ENCODE data around the gene GRAP.

Gene GRAP

DNA sequence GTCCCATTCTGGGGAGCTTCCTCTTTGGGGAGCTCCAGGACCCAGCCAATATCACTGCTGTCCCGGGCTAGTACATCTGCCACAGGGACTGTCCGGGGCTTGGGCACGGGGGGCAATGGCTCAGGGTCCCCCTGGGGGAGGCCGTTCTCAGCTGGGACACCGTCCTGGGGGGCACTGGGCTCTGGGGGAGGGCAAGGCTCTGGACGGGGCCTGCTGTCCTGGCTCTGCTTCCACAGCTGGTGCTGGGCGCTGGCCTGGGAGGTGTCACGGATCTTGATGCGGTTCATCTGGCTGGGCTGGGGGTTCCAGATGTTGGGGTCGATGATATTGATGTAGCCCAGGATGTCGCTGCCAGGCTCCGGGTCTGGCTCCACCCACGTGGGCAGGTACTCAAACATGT is 68.7 kb downstream of the GRAP start:
- Histone ChIP-seq H2AFZ (ENCODE audit: low read depth, low read length) (no peak overlapping the region), H3K4me1 (ENCODE audit: insufficient read depth, low read length) (no peaks in the 10 kb centered on the region), H3K79me2 (ENCODE audit: insufficient read depth, low read length) (no peaks in the 10 kb centered on the region), H3K36me3 (ENCODE audit: insufficient read depth, low read length) (no peaks in the 10 kb centered on the region), H3K27ac (ENCODE audit: low read length) (no peak overlapping the region), H3K27me3 (ENCODE audit: insufficient read depth, low read length, poor library complexity) (no peaks in the 10 kb centered on the region), H3K4me3 (ENCODE audit: low read depth in 1 of 2, low read length in 2 of 2) (no peak overlapping the region), H3K9ac (ENCODE audit: low read depth, low read length) (no peak overlapping the region), H3K4me2 (ENCODE audit: insufficient read depth, low read length) (no peak overlapping the region), H3K9me3 (ENCODE audit: insufficient read depth, low read length, severe bottlenecking) (no peaks in the 10 kb centered on the region), H4K20me1 (ENCODE audit: insufficient read depth, low read length) (peaks cover 7% of the 10 kb centered on the region)
- no peak for DNase-seq
- ATAC-seq (ENCODE audit: insufficient read depth, low read depth), result no peak
- TF ChIP-seq, protein P1, sequence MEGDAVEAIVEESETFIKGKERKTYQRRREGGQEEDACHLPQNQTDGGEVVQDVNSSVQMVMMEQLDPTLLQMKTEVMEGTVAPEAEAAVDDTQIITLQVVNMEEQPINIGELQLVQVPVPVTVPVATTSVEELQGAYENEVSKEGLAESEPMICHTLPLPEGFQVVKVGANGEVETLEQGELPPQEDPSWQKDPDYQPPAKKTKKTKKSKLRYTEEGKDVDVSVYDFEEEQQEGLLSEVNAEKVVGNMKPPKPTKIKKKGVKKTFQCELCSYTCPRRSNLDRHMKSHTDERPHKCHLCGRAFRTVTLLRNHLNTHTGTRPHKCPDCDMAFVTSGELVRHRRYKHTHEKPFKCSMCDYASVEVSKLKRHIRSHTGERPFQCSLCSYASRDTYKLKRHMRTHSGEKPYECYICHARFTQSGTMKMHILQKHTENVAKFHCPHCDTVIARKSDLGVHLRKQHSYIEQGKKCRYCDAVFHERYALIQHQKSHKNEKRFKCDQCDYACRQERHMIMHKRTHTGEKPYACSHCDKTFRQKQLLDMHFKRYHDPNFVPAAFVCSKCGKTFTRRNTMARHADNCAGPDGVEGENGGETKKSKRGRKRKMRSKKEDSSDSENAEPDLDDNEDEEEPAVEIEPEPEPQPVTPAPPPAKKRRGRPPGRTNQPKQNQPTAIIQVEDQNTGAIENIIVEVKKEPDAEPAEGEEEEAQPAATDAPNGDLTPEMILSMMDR (IDR thresholded peaks at IDR 0.05; ENCODE audit: borderline replicate concordance, extremely low read depth, low read length, poor library complexity, severe bottlenecking), result no peak
- no peak for TF ChIP-seq EZH2 (IDR thresholded peaks at IDR 0.05; ENCODE audit: borderline replicate concordance, low read depth, low read length, severe bottlenecking)

DNA sequence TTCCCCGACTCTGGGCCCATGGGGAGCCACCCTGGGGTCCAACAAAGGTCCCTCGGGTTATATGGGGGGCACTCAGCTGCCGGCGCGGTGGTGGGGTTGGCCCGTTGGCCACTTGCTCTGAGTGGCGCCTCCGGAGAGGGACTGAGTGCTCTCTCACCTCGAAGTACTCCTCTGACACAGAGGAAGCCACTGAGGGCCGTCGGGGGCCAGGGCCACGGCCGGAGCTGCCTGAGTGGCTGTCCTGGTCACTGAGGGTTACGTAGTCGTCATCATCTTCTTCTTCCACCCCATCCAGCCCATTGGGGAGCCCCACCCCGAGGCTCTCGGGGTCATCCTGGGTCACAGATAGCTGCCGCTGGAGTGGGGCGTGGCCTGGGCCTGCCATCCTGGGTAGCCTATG is 69.1 kb downstream of the GRAP start:
- DNase-seq (no peak), ATAC-seq (ENCODE audit: insufficient read depth, low read depth) (no peak)
- no peaks in the 10 kb centered on the region for H3K27me3 ChIP-seq (ENCODE audit: insufficient read depth, low read length, poor library complexity)
- H4K20me1 ChIP-seq (ENCODE audit: insufficient read depth, low read length), result peaks cover 11% of the 10 kb centered on the region
- no peak overlapping the region for H3K27ac ChIP-seq (ENCODE audit: low read length)
- H3K36me3 ChIP-seq (ENCODE audit: insufficient read depth, low read length), result no peaks in the 10 kb centered on the region
- no peaks in the 10 kb centered on the region for H3K79me2 ChIP-seq (ENCODE audit: insufficient read depth, low read length)
- TF ChIP-seq, protein P1 (IDR thresholded peaks at IDR 0.05; ENCODE audit: borderline replicate concordance, extremely low read depth, low read length, poor library complexity, severe bottlenecking), result no peak
- no peak for TF ChIP-seq EZH2 (IDR thresholded peaks at IDR 0.05; ENCODE audit: borderline replicate concordance, low read depth, low read length, severe bottlenecking)
- H3K9me3 ChIP-seq (ENCODE audit: insufficient read depth, low read length, severe bottlenecking), result no peaks in the 10 kb centered on the region
- no peak overlapping the region for H3K4me2 ChIP-seq (ENCODE audit: insufficient read depth, low read length)
- H3K9ac ChIP-seq (ENCODE audit: low read depth, low read length), result no peak overlapping the region
- H3K4me1 ChIP-seq (ENCODE audit: insufficient read depth, low read length), result no peaks in the 10 kb centered on the region
- no peak overlapping the region for H2AFZ ChIP-seq (ENCODE audit: low read depth, low read length)
- H3K4me3 ChIP-seq (ENCODE audit: low read depth in 1 of 2, low read length in 2 of 2), result no peak overlapping the region

DNA sequence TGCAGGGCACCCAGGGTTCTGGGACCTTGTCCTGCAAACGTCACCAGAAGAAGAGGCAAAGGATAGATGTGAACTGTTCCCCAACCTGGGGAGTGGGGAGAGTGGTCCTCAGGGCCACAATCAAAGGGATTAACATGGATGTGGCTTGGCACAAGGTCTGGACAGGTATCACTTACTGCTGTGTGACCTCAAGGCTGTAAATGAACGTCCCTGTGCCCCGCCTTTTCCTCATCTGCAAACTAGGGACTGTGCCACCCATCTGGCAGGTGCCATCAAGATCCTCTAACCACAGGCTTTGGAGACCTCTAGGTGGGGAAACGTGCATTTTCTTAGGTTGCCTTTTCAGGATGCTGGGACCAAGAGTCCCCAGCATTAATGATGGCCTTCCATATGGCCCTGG is 69.7 kb downstream of the GRAP start:
- Histone ChIP-seq H3K36me3 (ENCODE audit: insufficient read depth, low read length) (no peaks in the 10 kb centered on the region), H3K4me3 (ENCODE audit: low read depth in 1 of 2, low read length in 2 of 2) (no peak overlapping the region), H3K27ac (ENCODE audit: low read length) (no peak overlapping the region), H2AFZ (ENCODE audit: low read depth, low read length) (no peak overlapping the region), H3K4me1 (ENCODE audit: insufficient read depth, low read length) (no peaks in the 10 kb centered on the region), H3K9me3 (ENCODE audit: insufficient read depth, low read length, severe bottlenecking) (no peaks in the 10 kb centered on the region), H3K27me3 (ENCODE audit: insufficient read depth, low read length, poor library complexity) (no peaks in the 10 kb centered on the region), H4K20me1 (ENCODE audit: insufficient read depth, low read length) (peaks cover 11% of the 10 kb centered on the region), H3K4me2 (ENCODE audit: insufficient read depth, low read length) (no peak overlapping the region), H3K79me2 (ENCODE audit: insufficient read depth, low read length) (no peaks in the 10 kb centered on the region), H3K9ac (ENCODE audit: low read depth, low read length) (no peak overlapping the region)
- TF ChIP-seq, protein P1 (IDR thresholded peaks at IDR 0.05; ENCODE audit: borderline replicate concordance, extremely low read depth, low read length, poor library complexity, severe bottlenecking), result no peak
- no peak for TF ChIP-seq EZH2 (IDR thresholded peaks at IDR 0.05; ENCODE audit: borderline replicate concordance, low read depth, low read length, severe bottlenecking)
- DNase-seq, result no peak
- ATAC-seq (ENCODE audit: insufficient read depth, low read depth), result no peak

DNA sequence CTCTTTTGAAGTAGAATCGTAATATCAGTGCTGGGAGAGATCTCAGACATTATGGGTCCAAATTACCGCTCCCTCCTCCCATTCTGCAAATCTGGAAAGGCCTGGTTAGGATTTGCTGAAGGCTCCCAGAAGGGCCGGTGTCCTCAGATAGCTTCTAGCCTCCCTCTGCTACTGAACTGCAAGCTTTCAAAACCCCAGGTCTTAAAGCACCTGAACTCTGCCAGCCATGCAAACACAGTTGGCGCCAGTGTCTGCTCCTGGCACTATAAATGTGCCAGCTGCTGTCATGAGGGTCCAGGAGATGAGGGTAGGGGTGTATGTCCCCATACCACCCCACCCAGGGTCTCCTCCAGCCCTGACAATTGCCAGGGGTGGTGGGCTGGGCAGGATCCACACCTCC is 70.6 kb downstream of the GRAP start:
- Histone ChIP-seq H3K9ac (ENCODE audit: low read depth, low read length) (no peak overlapping the region), H3K4me2 (ENCODE audit: insufficient read depth, low read length) (no peak overlapping the region), H3K27ac (ENCODE audit: low read length) (no peak overlapping the region), H2AFZ (ENCODE audit: low read depth, low read length) (no peak overlapping the region), H4K20me1 (ENCODE audit: insufficient read depth, low read length) (peaks cover 11% of the 10 kb centered on the region), H3K4me3 (ENCODE audit: low read depth in 1 of 2, low read length in 2 of 2) (no peak overlapping the region), H3K36me3 (ENCODE audit: insufficient read depth, low read length) (no peaks in the 10 kb centered on the region), H3K9me3 (ENCODE audit: insufficient read depth, low read length, severe bottlenecking) (no peaks in the 10 kb centered on the region), H3K27me3 (ENCODE audit: insufficient read depth, low read length, poor library complexity) (no peaks in the 10 kb centered on the region), H3K79me2 (ENCODE audit: insufficient read depth, low read length) (no peaks in the 10 kb centered on the region), H3K4me1 (ENCODE audit: insufficient read depth, low read length) (no peaks in the 10 kb centered on the region)
- DNase-seq, result no peak
- ATAC-seq (ENCODE audit: insufficient read depth, low read depth), result no peak
- TF ChIP-seq EZH2 (IDR thresholded peaks at IDR 0.05; ENCODE audit: borderline replicate concordance, low read depth, low read length, severe bottlenecking), result no peak
- TF ChIP-seq, protein P1 (IDR thresholded peaks at IDR 0.05; ENCODE audit: borderline replicate concordance, extremely low read depth, low read length, poor library complexity, severe bottlenecking), result no peak

Data from DND-41 (cell line).